HG03064 (cell line): ENCODE results near the gene ZFP92.

Source experiments
- ATAC-seq: cut with Tn5 transposase; IDR thresholded peaks from one replicate; pipeline ENCODE4 v1.9.1; 2021; ENCODE audit warnings: low read depth; ENCODE audit not compliant: unreplicated experiment

Gene ZFP92

DNA sequence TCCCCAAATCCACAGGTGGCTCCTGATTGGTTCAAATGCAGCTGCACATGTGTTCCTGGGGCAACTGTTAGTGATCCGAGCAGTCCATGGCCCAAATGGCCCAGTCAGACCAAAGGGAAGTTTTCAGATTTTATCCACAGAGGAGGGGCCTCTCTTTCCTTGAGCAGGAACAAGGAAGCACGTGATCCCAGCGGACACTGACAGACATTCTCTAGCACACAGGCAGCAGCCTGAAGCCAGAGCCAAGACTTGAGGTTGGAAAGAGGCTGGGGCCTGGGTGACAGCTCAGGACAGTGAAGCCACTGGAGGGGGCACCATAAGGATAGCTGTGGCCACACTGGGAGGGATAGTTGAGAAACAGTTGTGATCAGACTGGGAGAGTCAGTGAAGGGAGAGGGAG is 3.5 kb upstream of the ZFP92 start:
- no peak for ATAC-seq

DNA sequence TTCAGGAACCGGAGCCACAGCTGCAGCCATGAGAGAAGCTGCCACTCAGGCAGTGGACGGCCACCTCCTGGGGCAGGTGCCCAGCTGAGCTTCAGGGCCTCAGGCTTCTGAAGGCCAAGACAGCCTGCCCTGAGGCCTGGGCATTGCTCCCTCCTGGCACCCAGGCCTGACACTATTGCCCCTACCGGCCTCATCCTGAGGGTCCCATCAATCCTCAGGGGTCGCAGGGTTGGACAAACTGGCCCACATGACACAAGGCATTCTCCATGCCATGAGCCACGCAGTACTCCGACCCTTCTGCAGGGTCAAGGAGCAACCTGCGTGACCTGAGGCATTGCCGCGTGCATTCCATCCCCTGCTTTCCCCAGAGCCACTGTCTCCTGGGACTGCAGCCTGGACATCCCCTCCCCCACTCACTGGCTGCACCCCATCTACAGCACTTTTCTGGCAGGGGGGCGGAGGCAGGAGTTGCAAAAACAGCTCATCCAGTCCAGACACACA is 3.0 kb upstream of the ZFP92 start:
- no peak for ATAC-seq

DNA sequence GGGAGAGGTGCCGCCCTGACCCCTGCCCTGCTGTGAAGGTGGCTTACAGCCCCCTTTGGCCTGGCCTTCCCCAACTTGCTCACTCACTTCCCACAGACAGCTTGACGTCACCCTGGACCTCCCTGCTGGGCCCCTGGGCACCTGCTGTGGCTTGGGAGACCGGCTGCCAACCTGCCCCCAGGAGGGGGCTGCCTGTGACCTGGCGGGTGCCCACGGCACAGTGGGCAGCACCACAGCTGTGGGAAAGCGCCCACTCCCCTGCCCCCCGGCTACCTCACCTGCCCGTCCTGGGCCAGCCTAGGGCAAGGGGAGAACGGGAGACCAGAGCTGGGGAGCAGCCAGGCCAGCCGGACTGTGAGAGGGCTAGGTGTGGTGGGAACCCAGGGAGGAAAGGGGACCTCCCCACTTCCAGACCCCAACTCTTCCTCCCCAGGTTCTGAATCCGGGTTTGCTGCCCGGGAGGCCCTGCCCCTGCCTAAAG is 2.4 kb upstream of the ZFP92 start:
- no peak for ATAC-seq

DNA sequence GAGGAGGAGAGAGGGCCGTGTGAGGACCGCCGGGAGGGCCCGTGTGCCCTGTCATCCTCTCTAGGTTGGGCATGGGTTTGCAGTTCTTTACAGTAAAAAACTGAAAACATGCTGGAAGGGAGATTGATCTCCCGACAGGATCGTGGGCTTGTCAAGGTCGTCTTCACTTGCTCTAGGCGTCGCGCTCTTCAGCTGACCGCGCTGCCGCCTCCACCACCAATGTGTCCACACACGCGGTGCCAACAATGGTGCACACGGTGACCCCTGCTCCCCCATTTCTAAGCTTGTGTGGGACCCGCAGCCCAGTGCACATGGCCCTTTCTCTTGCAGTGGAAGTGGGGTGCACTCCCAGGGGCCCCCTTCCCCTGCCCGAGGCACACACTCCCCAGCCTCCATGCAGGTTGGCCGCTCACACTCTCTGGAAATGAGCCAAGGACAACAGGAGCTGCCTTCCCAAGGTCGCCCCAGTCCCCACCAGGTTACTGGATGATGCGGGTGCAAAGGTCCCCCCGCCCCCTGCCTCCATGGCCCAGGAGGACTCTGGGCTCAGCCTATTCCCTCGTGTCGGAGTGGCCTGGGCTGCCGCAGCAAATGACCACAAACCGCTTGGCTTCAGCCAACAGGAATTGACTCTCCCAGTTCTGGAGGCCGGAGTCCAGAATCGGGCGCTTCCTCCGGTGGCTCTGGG is 1.7 kb upstream of the ZFP92 start:
- ATAC-seq: no peak

DNA sequence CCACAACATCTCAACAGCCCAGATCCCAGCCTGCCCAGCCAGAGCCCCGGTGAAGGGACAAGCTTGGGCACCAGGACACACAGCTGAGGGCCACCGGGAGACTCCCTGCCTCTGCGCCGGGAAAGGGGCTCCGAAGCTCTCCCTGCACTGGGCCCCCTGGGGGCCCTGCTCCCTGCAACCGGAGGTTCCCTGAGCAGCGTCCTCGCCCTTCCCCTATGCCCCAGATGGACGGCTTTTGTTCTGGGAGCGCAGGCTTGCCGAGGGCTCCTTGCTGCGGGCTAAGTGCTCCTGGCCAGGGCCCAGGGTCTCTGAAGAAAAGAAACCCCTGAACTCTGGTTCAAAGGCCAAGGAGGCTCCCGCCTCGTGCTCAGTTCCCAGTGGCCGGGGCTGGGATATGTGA is 899 bp upstream of the ZFP92 start:
- ATAC-seq: no peak

DNA sequence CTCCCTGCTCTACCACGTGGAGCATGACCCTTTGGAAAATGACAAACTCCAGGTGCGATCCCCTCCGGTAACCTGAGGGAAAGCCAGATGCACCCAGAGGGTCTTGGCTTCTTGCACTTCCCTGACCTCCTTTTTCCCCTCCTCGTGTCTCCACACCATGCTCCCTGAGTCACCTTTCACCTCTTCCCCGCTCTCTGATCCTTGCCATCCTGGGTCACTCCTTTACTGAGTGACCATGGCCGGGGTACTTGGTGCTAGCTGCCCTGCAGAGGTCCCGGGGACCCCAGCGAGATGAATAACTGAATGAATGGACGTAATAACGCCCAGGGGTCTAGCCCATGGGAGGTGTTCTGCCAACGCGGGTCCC is 401 bp upstream of the ZFP92 start:
- no peak for ATAC-seq

DNA sequence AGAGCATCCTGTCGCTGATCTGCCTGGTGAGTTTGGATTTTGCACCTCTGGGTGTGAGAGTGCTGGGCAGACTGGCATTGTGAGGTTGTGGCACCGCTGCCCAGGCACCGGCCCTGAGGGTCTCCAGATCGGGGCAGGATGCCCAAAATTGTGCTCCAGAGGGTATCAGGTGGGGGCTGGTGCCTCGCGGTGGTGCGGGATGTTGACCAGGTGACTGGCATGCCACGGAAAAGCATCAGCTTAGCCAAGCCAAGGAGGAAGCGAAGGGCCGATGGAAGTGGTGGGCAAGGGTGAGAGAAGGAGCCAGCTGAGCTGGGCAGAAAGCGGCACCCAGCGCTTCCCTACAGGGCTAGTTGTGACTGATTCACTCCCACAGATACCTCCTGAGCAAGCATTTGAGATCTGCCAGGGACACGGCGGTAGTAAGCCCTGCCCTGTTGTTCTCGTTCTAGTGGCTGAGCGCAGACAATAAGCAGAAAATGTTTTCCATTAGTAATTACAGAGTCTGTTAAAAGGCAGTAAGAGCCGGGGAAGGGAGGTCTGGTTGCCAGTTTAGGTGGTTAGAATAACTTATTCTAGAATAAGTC is 809 bp downstream of the ZFP92 start:
- ATAC-seq: no peak

DNA sequence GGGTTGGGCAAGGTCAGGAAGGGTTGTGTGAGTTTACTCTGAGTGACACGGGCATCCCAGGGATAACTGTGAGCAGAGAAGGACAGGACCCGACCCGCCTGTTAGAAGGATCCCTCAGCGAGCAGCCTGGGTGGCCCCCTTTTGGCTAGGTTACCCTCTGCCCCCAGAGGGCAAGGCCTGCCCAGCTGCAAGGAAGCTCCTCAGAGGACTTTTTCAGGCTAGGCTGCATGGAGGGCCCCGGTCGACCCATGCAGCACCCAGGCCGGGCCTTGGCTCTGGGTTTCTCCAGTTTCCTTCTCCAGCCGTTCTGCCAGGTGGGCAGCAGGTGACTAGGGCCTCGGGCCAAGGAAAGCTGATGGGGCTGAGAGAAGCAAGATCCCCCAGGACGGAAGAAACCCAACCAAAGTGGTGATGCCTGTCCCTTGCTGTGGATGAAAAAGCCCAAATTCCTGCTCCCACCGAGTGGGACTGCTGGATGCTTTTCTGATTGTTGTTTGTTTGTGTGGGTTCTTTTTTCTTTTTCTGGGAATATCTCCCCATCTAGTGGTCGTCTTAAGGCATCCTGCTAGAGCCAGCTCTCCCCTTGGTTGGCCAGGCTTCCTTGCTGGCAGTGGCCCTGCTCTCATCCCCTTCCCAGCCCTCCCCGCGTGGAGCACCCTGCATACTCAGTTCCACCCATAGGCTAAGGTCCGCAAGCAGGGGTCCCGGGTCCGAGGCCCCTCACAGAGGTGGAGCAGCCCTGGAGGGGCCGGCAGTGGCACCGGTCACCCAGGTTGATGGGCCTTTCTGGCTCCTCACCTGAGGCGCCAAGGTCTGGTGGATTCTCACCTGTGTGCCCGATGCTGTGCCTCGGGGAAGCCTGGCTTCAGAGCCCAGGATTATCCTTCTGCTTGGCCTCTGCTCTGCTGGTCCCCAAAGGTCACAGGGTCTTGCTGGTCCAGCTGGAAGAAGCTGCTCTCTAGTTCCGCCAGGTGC is 1.8 kb downstream of the ZFP92 start:
- ATAC-seq: no peak

DNA sequence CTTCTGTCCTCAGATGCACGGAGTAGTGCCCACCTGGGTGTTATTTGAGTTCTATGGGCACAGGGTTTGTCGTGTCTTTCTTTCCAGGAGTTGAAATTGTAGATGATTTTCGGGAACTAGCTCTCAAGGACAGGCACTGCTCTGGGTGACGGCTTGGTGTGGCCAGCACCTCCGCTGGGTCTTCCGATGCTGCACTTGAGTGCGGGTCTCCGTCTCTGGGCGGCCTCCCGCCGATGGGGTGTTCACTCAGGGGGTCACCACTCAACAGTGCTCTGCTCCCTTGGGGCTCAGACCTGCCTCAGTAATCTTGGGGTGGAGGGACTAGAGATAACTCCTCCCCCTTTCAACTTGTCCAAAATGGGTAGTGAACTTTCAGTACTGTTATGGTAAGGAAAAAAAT is 2.5 kb downstream of the ZFP92 start:
- no peak for ATAC-seq

DNA sequence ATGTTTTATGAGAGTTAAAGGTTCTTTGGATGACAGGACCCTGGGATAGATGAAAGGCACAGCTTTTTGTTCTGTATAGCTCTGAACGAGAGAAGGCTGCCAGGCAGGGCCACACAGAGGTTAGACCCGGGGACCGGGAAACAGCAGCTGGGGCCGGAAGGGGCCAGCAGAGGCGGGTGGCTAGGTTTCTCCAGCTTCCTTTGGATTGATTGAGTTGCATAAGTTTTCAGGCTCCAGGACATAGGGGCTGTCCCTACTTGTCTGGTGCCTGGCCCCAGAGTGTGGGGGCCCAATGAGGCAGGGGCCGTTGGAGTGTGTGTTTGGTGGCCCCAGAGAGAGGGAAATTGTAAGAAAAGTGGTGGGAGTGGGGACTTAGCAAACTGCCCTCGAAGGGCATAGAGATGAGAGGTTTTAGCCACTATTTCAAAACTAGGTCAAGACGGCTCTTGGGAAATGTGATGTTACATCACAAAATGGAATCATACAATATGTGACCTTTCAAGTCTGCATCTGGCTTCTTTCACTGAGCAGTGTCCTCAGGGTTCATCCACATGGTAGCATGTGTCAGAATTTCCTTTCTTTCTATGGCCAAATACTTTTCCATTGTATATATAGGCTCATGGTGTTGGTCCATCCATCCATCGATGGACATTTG is 3.7 kb downstream of the ZFP92 start:
- ATAC-seq: no peak

DNA sequence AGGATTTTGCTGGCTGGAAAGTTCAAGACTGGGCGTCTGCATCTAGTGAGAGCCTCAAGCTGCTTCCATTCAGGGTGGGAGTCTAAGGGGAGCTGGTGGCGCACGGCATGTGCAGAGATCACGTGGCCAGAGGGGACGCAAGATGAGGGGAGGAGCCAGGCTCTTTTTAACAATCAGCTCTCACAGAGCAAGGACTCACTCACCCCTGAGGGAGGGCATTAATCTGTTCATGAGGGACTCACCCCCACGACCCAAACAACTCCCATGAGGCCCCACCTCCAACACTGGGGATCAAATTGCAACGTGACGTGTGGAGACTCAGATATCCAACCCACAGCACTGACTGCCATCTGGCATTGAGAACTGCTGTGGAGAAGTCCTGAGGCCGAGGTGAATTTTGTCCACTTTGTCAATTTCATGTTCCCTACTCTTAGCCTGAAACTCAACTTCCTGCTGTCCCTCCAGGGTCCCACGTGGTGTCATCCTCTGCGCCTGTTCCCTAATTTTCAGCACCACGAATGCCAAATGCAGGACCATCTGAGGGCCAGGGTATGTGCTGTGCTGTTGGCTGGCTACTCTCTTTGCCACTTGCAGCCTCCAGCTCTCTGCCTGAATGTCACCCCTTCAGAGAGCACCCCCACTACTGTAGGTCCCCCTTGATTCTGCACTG is 5.6 kb downstream of the ZFP92 start:
- no peak for ATAC-seq

DNA sequence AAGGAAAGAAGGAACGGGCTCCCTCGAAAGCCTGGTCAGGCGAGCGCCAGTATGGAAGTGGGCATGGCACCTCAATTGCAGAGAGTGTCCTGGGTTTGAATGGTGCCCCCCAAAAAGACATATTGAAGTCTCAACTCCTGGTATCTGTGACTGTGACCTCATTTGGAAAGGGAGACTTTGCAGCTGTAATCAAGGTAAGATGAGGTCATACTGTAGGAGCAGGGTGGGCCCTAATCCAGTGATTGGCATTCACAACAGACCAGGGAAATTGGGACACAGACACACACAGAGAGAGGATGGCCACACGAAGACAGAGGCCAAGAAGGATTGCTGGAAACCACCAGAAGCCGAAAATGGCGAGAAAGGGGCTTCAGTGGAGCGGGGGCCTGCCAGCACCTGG is 6.4 kb downstream of the ZFP92 start:
- ATAC-seq: no peak

DNA sequence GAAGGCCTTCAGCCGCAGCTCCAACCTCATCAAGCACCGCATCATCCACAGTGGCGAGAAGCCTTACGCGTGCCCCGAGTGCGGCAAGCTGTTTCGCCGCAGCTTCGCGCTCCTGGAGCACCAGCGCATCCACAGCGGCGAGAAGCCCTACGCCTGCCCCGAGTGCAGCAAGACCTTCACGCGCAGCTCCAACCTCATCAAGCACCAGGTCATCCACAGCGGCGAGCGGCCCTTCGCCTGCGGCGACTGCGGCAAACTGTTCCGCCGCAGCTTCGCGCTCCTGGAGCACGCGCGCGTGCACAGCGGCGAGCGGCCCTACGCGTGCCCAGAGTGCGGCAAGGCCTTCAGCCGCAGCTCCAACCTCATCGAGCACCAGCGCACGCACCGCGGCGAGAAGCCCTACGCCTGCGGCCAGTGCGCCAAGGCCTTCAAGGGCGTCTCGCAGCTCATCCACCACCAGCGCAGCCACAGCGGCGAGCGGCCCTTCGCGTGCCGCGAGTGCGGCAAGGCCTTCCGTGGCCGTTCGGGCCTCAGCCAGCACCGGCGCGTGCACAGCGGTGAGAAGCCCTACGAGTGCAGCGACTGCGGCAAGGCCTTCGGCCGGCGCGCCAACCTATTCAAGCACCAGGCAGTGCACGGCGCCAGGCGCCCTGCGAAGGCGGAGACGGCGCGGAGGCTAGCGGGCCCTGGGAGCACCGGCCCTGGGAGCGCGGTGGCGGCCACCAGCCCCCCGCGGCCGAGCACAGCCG is 9.8 kb downstream of the ZFP92 start:
- ATAC-seq: no peak

DNA sequence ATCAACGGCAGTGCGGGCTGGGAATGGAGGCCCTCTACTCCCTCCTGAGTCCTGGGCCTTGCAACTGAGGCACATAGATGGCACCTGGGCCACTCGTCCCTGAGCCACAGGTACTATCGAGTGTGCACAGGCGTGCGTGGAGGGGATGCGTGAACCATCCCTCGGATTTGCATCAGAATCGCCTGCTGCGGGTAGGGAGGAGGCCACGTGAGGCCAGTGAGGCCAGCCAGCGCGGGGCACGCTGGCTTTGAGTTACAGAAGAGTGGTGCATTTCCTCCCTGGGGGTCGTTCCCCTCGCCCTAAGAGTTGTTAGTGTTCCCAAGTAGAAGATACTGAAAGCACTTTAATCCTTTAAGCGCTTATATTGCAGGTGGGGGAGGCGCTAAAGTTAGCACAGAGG is 10.6 kb downstream of the ZFP92 start:
- ATAC-seq: no peak

DNA sequence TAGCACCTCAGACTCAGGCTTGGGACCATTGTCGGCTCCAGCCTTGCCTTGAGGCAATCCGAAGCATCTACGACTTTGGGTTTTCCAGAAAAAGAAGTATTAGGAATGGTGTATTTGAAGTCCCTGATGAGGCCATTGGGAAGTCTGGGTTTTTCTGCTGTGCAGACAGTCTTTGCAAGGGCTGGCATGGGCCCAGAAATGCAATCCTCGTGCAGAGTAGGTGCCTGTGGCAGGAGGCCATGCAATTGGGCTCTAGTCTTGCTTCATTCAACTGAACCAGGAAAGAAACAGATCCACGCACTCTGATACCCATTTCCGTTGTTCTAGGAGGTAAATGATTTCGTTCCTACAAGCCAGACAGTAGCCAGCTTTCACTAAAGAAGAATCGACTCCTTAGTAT is 12.4 kb downstream of the ZFP92 start:
- ATAC-seq: no peak

DNA sequence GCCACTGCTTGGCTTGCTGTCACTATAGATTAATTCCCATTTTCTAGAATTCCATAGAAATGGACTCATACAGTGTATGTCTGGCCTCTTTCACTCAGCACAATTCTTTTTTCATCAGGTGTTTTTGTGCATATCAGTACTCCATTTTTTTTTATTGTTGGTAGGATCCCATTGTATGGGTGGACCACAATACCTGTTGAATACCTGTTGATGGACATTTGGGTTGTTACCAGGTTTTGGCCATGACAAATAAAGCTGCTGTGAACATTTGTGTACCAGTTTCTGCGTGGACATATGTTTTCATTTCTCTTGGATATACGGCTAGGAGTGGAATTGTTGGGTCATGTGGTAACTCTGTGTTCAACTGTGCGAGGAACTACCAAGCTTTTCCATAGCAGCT is 14.9 kb downstream of the ZFP92 start:
- no peak for ATAC-seq

DNA sequence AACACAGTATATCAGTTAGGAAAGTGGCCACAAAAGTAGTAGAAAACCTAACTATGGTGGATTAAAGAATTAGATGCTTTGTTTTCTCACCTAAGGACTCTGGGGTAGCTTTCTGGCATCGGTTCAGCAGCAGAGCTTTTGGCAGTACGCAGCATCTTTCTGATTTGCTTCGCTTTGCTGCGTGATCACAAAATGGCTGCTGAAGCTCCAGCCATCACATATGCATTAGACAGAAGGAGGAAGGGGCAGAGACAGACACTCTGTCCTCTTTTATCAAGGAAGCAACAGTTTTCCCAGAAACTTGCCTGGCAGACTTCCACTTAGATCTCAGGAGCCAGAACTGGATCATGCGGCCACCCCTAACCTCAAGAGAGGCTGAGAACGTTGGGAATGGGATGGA is 19.5 kb downstream of the ZFP92 start:
- ATAC-seq: no peak

DNA sequence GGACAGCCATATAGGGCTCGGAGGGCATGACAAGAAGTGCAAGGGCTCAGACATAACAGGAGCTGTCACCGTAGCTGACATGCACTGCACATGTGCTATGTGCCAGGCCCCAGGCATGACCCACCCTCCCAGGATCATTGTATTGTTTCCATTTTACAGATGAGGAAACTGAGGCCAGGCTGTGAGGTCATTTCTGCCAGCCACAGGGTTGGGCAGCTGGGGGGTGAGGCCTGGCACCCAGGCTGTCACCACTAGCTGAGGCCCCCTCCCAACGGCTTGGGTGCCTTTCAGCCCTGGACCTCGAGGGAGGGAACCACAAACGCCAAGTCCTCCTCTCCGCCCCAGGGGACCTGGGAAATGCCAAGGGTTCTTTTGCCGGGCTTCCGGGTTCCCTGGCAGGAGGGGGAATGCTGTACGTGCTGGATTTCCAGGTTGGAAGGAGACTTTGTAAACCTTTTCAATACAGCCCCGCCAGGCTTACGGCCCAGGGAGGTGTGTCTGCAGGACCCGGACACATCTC is 21.9 kb downstream of the ZFP92 start:
- no peak for ATAC-seq

DNA sequence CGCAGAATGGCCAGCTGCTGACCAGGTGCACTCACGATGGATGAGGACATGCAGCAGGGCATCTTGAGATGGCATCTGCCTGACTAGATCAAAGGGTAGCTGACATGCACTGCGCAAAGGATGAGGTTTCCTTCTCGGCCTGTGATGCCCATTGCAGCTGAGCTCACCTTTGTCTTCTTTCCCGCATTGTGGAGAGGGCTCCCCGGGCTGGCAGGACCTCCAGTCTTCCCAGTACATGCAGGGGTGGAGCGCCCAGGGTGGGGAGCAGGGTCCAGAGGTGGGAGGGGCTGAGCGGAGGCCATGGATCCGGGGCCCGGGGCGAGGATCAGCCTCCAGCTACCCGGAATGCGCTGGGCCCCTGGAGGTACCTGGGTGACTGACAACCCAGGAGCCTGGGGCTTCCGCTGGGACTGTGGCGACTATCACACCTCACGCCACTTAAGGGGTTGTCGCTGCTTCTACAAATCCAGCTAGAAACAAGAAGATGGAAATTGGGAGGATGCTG is 22.6 kb downstream of the ZFP92 start:
- ATAC-seq: no peak
